COLO668 (cell line): ENCODE measurements around the gene IL22RA2.

ENCODE experiments used
- DNase-seq: peaks from one replicate; lab custom pipeline; 2025; ENCODE audit not compliant: unreplicated experiment; lab: John Stamatoyannopoulos, UW

The IL22RA2 gene

GRCh38 chr6:137197684-137198645, 24.5 kb upstream of the IL22RA2 start:
- no peak for DNase-seq

GRCh38 chr6:137193256-137194070, 20.0 kb upstream of the IL22RA2 start:
- DNase-seq, result no peak

GRCh38 chr6:137192821-137193220, 19.4 kb upstream of the IL22RA2 start:
- DNase-seq, result no peak

- DNase-seq, result no peak
Measured at GRCh38 chr6:137191670-137192069, 18.2 kb upstream of the IL22RA2 start.

- no peak for DNase-seq
Measured at GRCh38 chr6:137191236-137191635, 17.8 kb upstream of the IL22RA2 start.

- DNase-seq, result no peak
Measured at GRCh38 chr6:137190583-137191094, 17.2 kb upstream of the IL22RA2 start.

- DNase-seq, result peak; percentile 3
Measured at GRCh38 chr6:137188855-137189254, 15.4 kb upstream of the IL22RA2 start.

- DNase-seq, result no peak
Measured at GRCh38 chr6:137185290-137185689, 11.8 kb upstream of the IL22RA2 start.

GRCh38 chr6:137182654-137183073, 9.2 kb upstream of the IL22RA2 start:
- no peak for DNase-seq

GRCh38 chr6:137181891-137182653, 8.6 kb upstream of the IL22RA2 start:
- DNase-seq, result no peak

- no peak for DNase-seq
Measured at GRCh38 chr6:137177611-137178010, 4.2 kb upstream of the IL22RA2 start.

GRCh38 chr6:137176729-137177128, 3.3 kb upstream of the IL22RA2 start:
- no peak for DNase-seq

GRCh38 chr6:137175868-137176245, 2.4 kb upstream of the IL22RA2 start:
- DNase-seq, result no peak

GRCh38 chr6:137175157-137175867, 1.9 kb upstream of the IL22RA2 start:
- no peak for DNase-seq

GRCh38 chr6:137172734-137173431, 561 bp downstream of the IL22RA2 start:
- DNase-seq, result no peak

GRCh38 chr6:137171824-137172733, 1.4 kb downstream of the IL22RA2 start:
- no peak for DNase-seq

- DNase-seq, result no peak
Measured at GRCh38 chr6:137171053-137171374, 2.4 kb downstream of the IL22RA2 start.

- no peak for DNase-seq
Measured at GRCh38 chr6:137170266-137171052, 3.0 kb downstream of the IL22RA2 start.
